Measurements from ENCODE around the gene GOLIM4.
A peak's percentile ranks its signal among the peaks of the same experiment; 100 is the strongest.

The GOLIM4 gene

GRCh38 chr3:168034152-168034928 is 61.4 kb downstream of the GOLIM4 start:
- TF ChIP-seq CTCF (conservative IDR thresholded peaks at IDR 0.05; ENCODE audit: low read length) = no peak
- peak; percentile 61 for DNase-seq (ENCODE audit: low read depth)
- H3K4me3 ChIP-seq (ENCODE audit: low read length) = no peak overlapping the region

- no peak for TF ChIP-seq CTCF (conservative IDR thresholded peaks at IDR 0.05; ENCODE audit: low read length)
- no peak for DNase-seq (ENCODE audit: low read depth)
- H3K4me3 ChIP-seq (ENCODE audit: low read length) = no peak overlapping the region
Observed at GRCh38 chr3:168030577-168030976, 65.1 kb downstream of the GOLIM4 start.

- TF ChIP-seq CTCF (conservative IDR thresholded peaks at IDR 0.05; ENCODE audit: low read length) = no peak
- DNase-seq (ENCODE audit: low read depth) = no peak
- H3K4me3 ChIP-seq (ENCODE audit: low read length) = no peak overlapping the region
Observed at GRCh38 chr3:168029705-168030104, 66.0 kb downstream of the GOLIM4 start.

- TF ChIP-seq CTCF (conservative IDR thresholded peaks at IDR 0.05; ENCODE audit: low read length) = no peak
Observed at GRCh38 chr3:168028086-168028485, 67.6 kb downstream of the GOLIM4 start.

GRCh38 chr3:168026764-168027163 is 69.0 kb downstream of the GOLIM4 start:
- no peak overlapping the region for H3K4me3 ChIP-seq (ENCODE audit: low read length)
- no peak for DNase-seq (ENCODE audit: low read depth)
- TF ChIP-seq CTCF (conservative IDR thresholded peaks at IDR 0.05; ENCODE audit: low read length) = no peak

More at GRCh38 chr3:168028086-168028485, 67.6 kb downstream of the GOLIM4 start:
- no peak overlapping the region for H3K4me3 ChIP-seq (ENCODE audit: low read length)
- no peak for DNase-seq (ENCODE audit: low read depth)

- peak; percentile 12 for DNase-seq (ENCODE audit: low read depth)
- no peak for TF ChIP-seq CTCF (conservative IDR thresholded peaks at IDR 0.05; ENCODE audit: low read length)
- H3K4me3 ChIP-seq (ENCODE audit: low read length) = no peak overlapping the region
Observed at GRCh38 chr3:168025076-168025475, 70.6 kb downstream of the GOLIM4 start.

GRCh38 chr3:168024537-168024941 is 71.2 kb downstream of the GOLIM4 start:
- no peak for TF ChIP-seq CTCF (conservative IDR thresholded peaks at IDR 0.05; ENCODE audit: low read length)
- DNase-seq (ENCODE audit: low read depth) = peak; percentile 86
- no peak overlapping the region for H3K4me3 ChIP-seq (ENCODE audit: low read length)
